NT2/D1 (cell line): ENCODE measurements around the gene TPP1.

Experiments
- DNase-seq: peaks from one replicate; pipeline ENCODE4 v3.0.0-alpha.2; 2011; ENCODE audit warnings: low read depth, low spot score
- H3K27me3 ChIP-seq: 2 replicates; pipeline ENCODE4 v1.6.0; 2011; ENCODE audit warnings: mild to moderate bottlenecking; ENCODE audit not compliant: insufficient read length, insufficient read depth
- H3K36me3 ChIP-seq: 2 replicates; pipeline ENCODE4 v1.6.1; 2011; ENCODE audit warnings: mild to moderate bottlenecking, low read length, mixed read lengths; ENCODE audit not compliant: insufficient read depth, insufficient read length
- H3K4me1 ChIP-seq: 2 replicates; pipeline ENCODE4 v1.5.1; 2011; ENCODE audit not compliant: insufficient read depth, insufficient read length
- H3K4me3 ChIP-seq: 2 replicates; pipeline ENCODE4 v1.5.1; 2011; ENCODE audit warnings: low read depth; ENCODE audit not compliant: insufficient read length
- H3K9ac ChIP-seq: 2 replicates; pipeline ENCODE4 v1.6.0; 2011; ENCODE audit warnings: low read depth; ENCODE audit not compliant: insufficient read length
- H3K9me3 ChIP-seq: 2 replicates; pipeline ENCODE4 v1.5.1; 2011; ENCODE audit warnings: mild to moderate bottlenecking, low read length; ENCODE audit not compliant: insufficient read depth
- SUZ12 ChIP-seq: IDR thresholded peaks from 2 replicates; pipeline ENCODE4 v1.6.1; 2011; ENCODE audit not compliant: insufficient read length, insufficient read depth; ENCODE audit errors: extremely low read depth
- YY1 ChIP-seq: IDR thresholded peaks from 2 replicates; pipeline ENCODE4 v1.6.1; 2011; ENCODE audit not compliant: insufficient read length, insufficient read depth
- ZNF274 ChIP-seq: IDR thresholded peaks from 2 replicates; pipeline ENCODE4 v1.6.1; 2011; ENCODE audit warnings: mild to moderate bottlenecking, low read depth, low read length

Gene TPP1

GRCh38 chr11:6574816-6575715 lies 44.2 kb downstream of the TPP1 start:
- Histone ChIP-seq H3K4me3 (no peak overlapping the region), H3K4me1 (no peaks in the 10 kb centered on the region), H3K36me3 (no peaks in the 10 kb centered on the region), H3K27me3 (no peaks in the 10 kb centered on the region), H3K9ac (no peak overlapping the region), H3K9me3 (no peaks in the 10 kb centered on the region)
- TF ChIP-seq ZNF274 (no peak), YY1 (no peak), SUZ12 (no peak)
- no peak for DNase-seq

- H3K4me1 ChIP-seq: no peaks in the 10 kb centered on the region
- H3K4me3 ChIP-seq: no peak overlapping the region
- H3K9ac ChIP-seq: no peak overlapping the region
- H3K9me3 ChIP-seq: no peaks in the 10 kb centered on the region
- no peaks in the 10 kb centered on the region for H3K36me3 ChIP-seq
- H3K27me3 ChIP-seq: no peaks in the 10 kb centered on the region
- DNase-seq: no peak
- TF ChIP-seq SUZ12: no peak
- TF ChIP-seq ZNF274: no peak
- TF ChIP-seq YY1: no peak
Observed at GRCh38 chr11:6572215-6572614, 47.0 kb downstream of the TPP1 start.

GRCh38 chr11:6571434-6572008 lies 47.7 kb downstream of the TPP1 start:
- no peak for DNase-seq
- Histone ChIP-seq H3K36me3 (peaks cover 3% of the 10 kb centered on the region), H3K4me3 (no peak overlapping the region), H3K27me3 (no peaks in the 10 kb centered on the region), H3K4me1 (no peaks in the 10 kb centered on the region), H3K9ac (no peak overlapping the region), H3K9me3 (no peaks in the 10 kb centered on the region)
- TF ChIP-seq ZNF274 (no peak), YY1 (no peak), SUZ12 (no peak)

- no peak for DNase-seq
- H3K9ac ChIP-seq: no peak overlapping the region
- H3K9me3 ChIP-seq: no peaks in the 10 kb centered on the region
- peaks cover 5% of the 10 kb centered on the region for H3K36me3 ChIP-seq
- H3K4me1 ChIP-seq: no peaks in the 10 kb centered on the region
- no peaks in the 10 kb centered on the region for H3K27me3 ChIP-seq
- no peak overlapping the region for H3K4me3 ChIP-seq
- TF ChIP-seq YY1: no peak
- no peak for TF ChIP-seq SUZ12
- TF ChIP-seq ZNF274: no peak
Observed at GRCh38 chr11:6570691-6571427, 48.4 kb downstream of the TPP1 start.

- Histone ChIP-seq H3K4me1 (no peaks in the 10 kb centered on the region), H3K27me3 (no peaks in the 10 kb centered on the region), H3K9ac (no peak overlapping the region), H3K4me3 (no peak overlapping the region), H3K36me3 (peaks cover 5% of the 10 kb centered on the region), H3K9me3 (no peaks in the 10 kb centered on the region)
- no peak for DNase-seq
- TF ChIP-seq ZNF274 (no peak), YY1 (no peak), SUZ12 (no peak)
Observed at GRCh38 chr11:6569706-6570105, 49.5 kb downstream of the TPP1 start.

- H3K9ac ChIP-seq: no peak overlapping the region
- peaks cover 5% of the 10 kb centered on the region for H3K36me3 ChIP-seq
- DNase-seq: peak; percentile 63
- H3K27me3 ChIP-seq: no peaks in the 10 kb centered on the region
- no peak overlapping the region for H3K4me3 ChIP-seq
- H3K4me1 ChIP-seq: peaks cover 8% of the 10 kb centered on the region
- no peak for TF ChIP-seq YY1
- no peak for TF ChIP-seq SUZ12
- no peak for TF ChIP-seq ZNF274
- no peaks in the 10 kb centered on the region for H3K9me3 ChIP-seq
Observed at GRCh38 chr11:6568191-6568918, 50.9 kb downstream of the TPP1 start.
